OCI-LY3 (cell line): Measurements from ENCODE around the gene TRIM47.
"Not testable (repeated sequence)": the region's sequence is repeated elsewhere in the genome, so short reads cannot be mapped to it uniquely, and the experiment has no call there.

Source experiments
- H2AFZ ChIP-seq: fragments of 200-600, 300-600 bp; shearing (Covaris generic); 2 replicates; pipeline ENCODE4 v1.6.0; 2014; ENCODE audit warnings: antibody characterized with exemption, low read depth, low read length
- H3K27ac ChIP-seq: fragments of 200-600, 300-600 bp; sonication (generic); 2 replicates; pipeline ENCODE4 v1.5.1; 2014; ENCODE audit warnings: mild to moderate bottlenecking, low read length, moderate library complexity, mixed read lengths
- H3K27me3 ChIP-seq: fragments of 200-600, 300-600 bp; sonication (generic); 2 replicates; pipeline ENCODE4 v1.6.1; 2014; ENCODE audit warnings: low read depth, low read length, mixed read lengths
- H3K36me3 ChIP-seq: fragments of 200-600, 300-600 bp; sonication (generic); replicated peaks from 2 replicates; pipeline ENCODE3; 2014; ENCODE audit warnings: low read depth, low read length, mixed read lengths
- H3K4me1 ChIP-seq: fragments of 300-600, 200-600 bp; sonication (generic); 2 replicates; pipeline ENCODE4 v1.6.1; 2014; ENCODE audit warnings: low read length, mixed read lengths
- H3K4me2 ChIP-seq: fragments of 200-600, 300-600 bp; sonication (generic); 2 replicates; pipeline ENCODE4 v1.6.1; 2014; ENCODE audit warnings: low read length, mixed read lengths
- H3K4me3 ChIP-seq: fragments of 300-600, 200-600 bp; sonication (generic); 2 replicates; pipeline ENCODE4 v1.5.1; 2014; ENCODE audit warnings: antibody characterized with exemption, mild to moderate bottlenecking, low read length, moderate library complexity
- H3K79me2 ChIP-seq: fragments of 300-600, 200-600 bp; shearing (Covaris generic); 2 replicates; pipeline ENCODE4 v1.6.1; 2014; ENCODE audit warnings: mild to moderate bottlenecking, low read length, mixed read lengths
- H3K9ac ChIP-seq: fragments of 300-600, 200-600 bp; shearing (Covaris generic); 2 replicates; pipeline ENCODE4 v1.6.0; 2014; ENCODE audit warnings: mild to moderate bottlenecking, low read length, moderate library complexity
- H3K9me3 ChIP-seq: fragments of 200-600, 300-600 bp; shearing (Covaris generic); 2 replicates; pipeline ENCODE4 v1.6.1; 2014; ENCODE audit warnings: low read length, mixed read lengths; ENCODE audit not compliant: insufficient read depth
- H4K20me1 ChIP-seq: fragments of 200-600, 300-600 bp; sonication (generic); 2 replicates; pipeline ENCODE4 v1.6.1; 2016; ENCODE audit warnings: low read length, mixed read lengths; ENCODE audit not compliant: insufficient read depth
- CTCF ChIP-seq: fragments of 200-600, 300-600 bp; sonication (generic); IDR thresholded peaks from 2 replicates; pipeline ENCODE4 v1.5.1; 2014; ENCODE audit warnings: antibody characterized with exemption, low read length, low read depth
- EZH2phosphoT487 ChIP-seq: fragments of 200-600 bp; shearing (Covaris generic); IDR thresholded peaks from 2 replicates; pipeline ENCODE4 v1.6.1; 2018; ENCODE audit warnings: antibody characterized with exemption, mixed run types, low read depth

TRIM47 gene

GRCh38 chr17:75855310-75856061 lies 22.9 kb downstream of the TRIM47 start, which contains the start of gene WBP2:
Gene WBP2 (minus strand): TSS chr17:75855335. CDS start chr17:75855297, 38 bp downstream.
- Histone ChIP-seq H3K9ac (peak within 1 kb of the TSS; percentile 81), H3K9me3 (no peaks in the 10 kb centered on the region), H3K36me3 (peaks cover 11% of the 10 kb centered on the region), H2AFZ (no peak within 1 kb of the TSS; the same call in 1 of the 2 replicates), H3K4me2 (peak within 1 kb of the TSS; percentile 98), H3K79me2 (peaks cover 22% of the 10 kb centered on the region), H4K20me1 (peaks cover 3% of the 10 kb centered on the region; the same call in 1 of the 2 replicates), H3K4me3 (peak within 1 kb of the TSS; percentile 94), H3K27me3 (no peaks in the 10 kb centered on the region), H3K27ac (peak within 1 kb of the TSS; percentile 60), H3K4me1 (peaks cover 25% of the 10 kb centered on the region)
- no peak for TF ChIP-seq EZH2phosphoT487

DNA sequence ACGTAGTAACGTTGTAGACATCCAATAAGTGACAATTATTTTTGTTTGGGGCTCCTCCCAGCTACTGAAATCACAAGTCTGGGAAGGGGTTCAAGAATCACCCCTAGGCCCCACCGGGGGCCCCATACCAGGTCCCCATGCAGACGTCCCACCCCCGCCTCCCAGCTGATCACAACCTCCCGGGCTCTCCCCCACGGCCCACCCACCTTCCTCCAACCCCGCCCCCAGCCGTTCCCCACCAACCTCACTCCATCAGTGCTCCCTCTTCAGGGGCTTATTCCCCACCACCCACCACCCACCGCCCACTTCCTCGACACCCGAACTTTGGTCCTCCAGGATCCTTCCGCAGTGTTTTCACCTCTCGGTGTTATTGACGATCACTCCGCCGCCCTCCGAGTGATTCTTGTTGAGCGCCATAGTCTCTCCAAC lies 23.5 kb downstream of the TRIM47 start:
- Histone ChIP-seq H3K27me3 (no peaks in the 10 kb centered on the region), H3K4me2 (peak overlapping the region; percentile 95), H3K4me3 (peak overlapping the region; percentile 94), H3K4me1 (peaks cover 25% of the 10 kb centered on the region), H3K9me3 (no peaks in the 10 kb centered on the region), H3K27ac (peak overlapping the region; percentile 38), H3K9ac (peak overlapping the region; percentile 81), H4K20me1 (peaks cover 3% of the 10 kb centered on the region; the same call in 1 of the 2 replicates), H3K79me2 (peaks cover 22% of the 10 kb centered on the region), H2AFZ (no peak overlapping the region; the same call in 1 of the 2 replicates), H3K36me3 (peaks cover 13% of the 10 kb centered on the region)
- TF ChIP-seq EZH2phosphoT487 (no peak), CTCF (no peak)

GRCh38 chr17:75854101-75854748 lies 24.2 kb downstream of the TRIM47 start:
- H3K79me2 ChIP-seq: peaks cover 22% of the 10 kb centered on the region
- peaks cover 25% of the 10 kb centered on the region for H3K4me1 ChIP-seq
- peak overlapping the region; percentile 94 for H3K4me3 ChIP-seq
- no peak overlapping the region for H3K27ac ChIP-seq
- H4K20me1 ChIP-seq: peaks cover 3% of the 10 kb centered on the region; the same call in 1 of the 2 replicates
- H2AFZ ChIP-seq: no peak overlapping the region
- H3K36me3 ChIP-seq: peaks cover 17% of the 10 kb centered on the region
- peak overlapping the region; percentile 95 for H3K4me2 ChIP-seq
- no peaks in the 10 kb centered on the region for H3K9me3 ChIP-seq
- H3K9ac ChIP-seq: peak overlapping the region; percentile 81
- no peaks in the 10 kb centered on the region for H3K27me3 ChIP-seq
- TF ChIP-seq EZH2phosphoT487 (no peak), CTCF (no peak)

DNA sequence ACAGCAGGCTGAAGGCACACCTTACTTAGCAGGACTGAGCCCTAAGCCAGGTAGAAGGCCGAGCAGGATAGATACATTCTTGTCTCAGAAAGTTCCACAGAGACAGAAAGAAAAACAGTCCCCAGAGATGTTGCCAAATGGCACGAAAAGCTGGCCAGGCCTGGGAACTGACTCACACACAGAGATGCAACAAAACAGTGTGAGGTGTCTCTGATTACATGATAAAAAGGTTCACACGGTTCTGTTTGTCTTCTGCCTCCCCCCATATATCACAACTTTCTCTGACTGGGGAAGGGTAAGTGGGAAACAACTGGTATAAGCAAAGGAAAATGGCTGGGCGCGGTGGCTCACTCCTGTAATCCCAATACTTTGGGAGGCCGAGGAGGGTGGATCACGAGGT lies 24.9 kb downstream of the TRIM47 start:
- Histone ChIP-seq H3K36me3 (peaks cover 17% of the 10 kb centered on the region), H2AFZ (no peak overlapping the region), H3K9ac (no peak overlapping the region), H3K9me3 (no peaks in the 10 kb centered on the region), H3K27me3 (no peaks in the 10 kb centered on the region), H3K27ac (no peak overlapping the region), H4K20me1 (peaks cover 3% of the 10 kb centered on the region; the same call in 1 of the 2 replicates), H3K4me2 (no peak overlapping the region), H3K4me1 (peaks cover 18% of the 10 kb centered on the region), H3K79me2 (peaks cover 22% of the 10 kb centered on the region), H3K4me3 (no peak overlapping the region)
- TF ChIP-seq CTCF: no peak
- no peak for TF ChIP-seq EZH2phosphoT487

GRCh38 chr17:75851693-75851991 lies 26.7 kb downstream of the TRIM47 start:
- H3K9me3 ChIP-seq, H3K27me3 ChIP-seq, H3K4me3 ChIP-seq, H2AFZ ChIP-seq, H3K4me2 ChIP-seq, H4K20me1 ChIP-seq, H3K9ac ChIP-seq, H3K27ac ChIP-seq: not testable (repeated sequence)
- Histone ChIP-seq H3K79me2 (peaks cover 22% of the 10 kb centered on the region), H3K36me3 (peaks cover 33% of the 10 kb centered on the region), H3K4me1 (peaks cover 12% of the 10 kb centered on the region)
